Heart left ventricle (tissue), 16 donors: ENCODE results near the gene TARBP1. TPM values are rescaled to one million over a fixed set of nuclear protein-coding genes. Genes with fewer than 3 reads are reported as not detected.

Source experiments
- ATAC-seq, 4 donors: fragments of 200-7000 bp; cut with Tn5 transposase; one replicate each; pipeline ENCODE4 v1.9.1; 2020 to 2022; ENCODE audit warnings: moderate library complexity in 4 of 4, mild to moderate bottlenecking in 3 of 4, moderate number of reproducible peaks in 1 of 4
- DNase-seq, 5 donors: peaks; one replicate each; pipeline ENCODE4 v3.0.0-alpha.2; 2020
- H3K27ac ChIP-seq, 12 donors: fragments of 200-600 bp; sonication (generic) in 4 of 12; one replicate each; pipeline versions ENCODE4 v1.5.0 to v1.8.0; 2016 to 2022; ENCODE audit warnings: mild to moderate bottlenecking in 2 of 12
- H3K27me3 ChIP-seq, 9 donors: fragments of 200-600 bp; sonication (generic) in 2 of 9; one replicate each; pipeline versions ENCODE4 v1.5.1 to v1.8.0; 2016 to 2022; ENCODE audit warnings: mild to moderate bottlenecking in 3 of 9
- H3K36me3 ChIP-seq, 9 donors: fragments of 200-600 bp; sonication (generic) in 2 of 9; one replicate each; pipeline versions ENCODE4 v1.5.0 to v1.8.0; 2018 to 2022; ENCODE audit warnings: mild to moderate bottlenecking in 2 of 9
- H3K4me1 ChIP-seq, 12 donors: fragments of 200-600 bp; sonication (generic) in 4 of 12; one replicate each; pipeline versions ENCODE4 v1.5.0 to v1.8.0; 2016 to 2022; ENCODE audit warnings: mild to moderate bottlenecking in 3 of 12
- H3K4me3 ChIP-seq, 12 donors: fragments of 200-600 bp; sonication (generic) in 4 of 12; one replicate each; pipeline versions ENCODE4 v1.5.0 to v1.8.0; 2017 to 2022; ENCODE audit warnings: mild to moderate bottlenecking in 9 of 12, moderate library complexity in 4 of 12
- H3K9me3 ChIP-seq, 12 donors: fragments of 200-600 bp; sonication (generic) in 4 of 12; one replicate each; pipeline versions ENCODE4 v1.5.0 to v1.8.0; 2016 to 2022; ENCODE audit warnings: mild to moderate bottlenecking in 1 of 12
- CTCF ChIP-seq, 12 donors: fragments of 200-600 bp; sonication (generic) in 4 of 12; IDR thresholded peaks; one replicate each; pipeline versions ENCODE4 v1.5.0 to v1.8.0; 2018 to 2022; ENCODE audit warnings: antibody characterized with exemption in 12 of 12, mild to moderate bottlenecking in 5 of 12
- POLR2A ChIP-seq, 2 donors: fragments of 450-650 bp; IDR thresholded peaks; one replicate each; pipeline ENCODE4 v1.6.1; 2017; ENCODE audit warnings: antibody characterized with exemption in 2 of 2, mild to moderate bottlenecking in 2 of 2, moderate library complexity in 2 of 2
- WGBS, 4 donors: extraction: QIAGEN DNeasy Blood & Tissue Kit in 2 of 4; methylation state at CpG; one replicate each; pipeline versions ENCODE4 v1.1.5 to v1.1.7; 2013 to 2018; 5-methylcytosine and 5-hydroxymethylcytosine counted together
- intact Hi-C, 10 donors: fragments of 100-400 bp; cut with DNase I; formaldehyde crosslinking; loops; one replicate each; pipeline versions ENCODE4 v1.11.1 to v1.14.2; 2022
- polyA plus RNA-seq, 2 donors: library from polyadenylated mRNA; stranded (reverse); fragments of 200-250 nt; gene quantifications; one replicate each; pipeline ENCODE4 v1.2.3, GENCODE V29; 2013
- total RNA-seq, 9 donors: library from RNA; depleted of rRNA in 2 of 9; stranded (reverse); fragments of >200 nt in 2 of 9; fragmentation: NEBNext Ultra II Directional in 3 of 9; extraction: Animal tissue kit (Norgen Biotek cat#: 25700) in 3 of 9; gene quantifications; one replicate each; pipeline versions ENCODE4 v1.1.0 to v1.2.4, GENCODE V29; 2016 to 2023
- donor health status: ischemic (EF 13 %, LVEDD 7.1; RV severe dilation, severe dysfunction).
- donor health status: healthy with polysubstance abuse.
- donor health status: DM: no; HTN: yes; CAD: no.
- donor health status: DM: no; HTN: no; CAD: no.
- donor health status: ischemic (EF 25% LVEDD 6.9; RV normal size, moderate dysfunction).
- donor health status: ischemic (EF 25% LVEDD 5.7; RV mildly dilated, moderate dysfunction).
- donor health status: healthy.
- donor health status: DM: yes; HTN: yes; CAD: no.
- donor health status: ischemic (EF 35%, LVEDD 5.7; RV mildly dilated, moderate dysfunction).
- donor health status: nonischemic (EF 11% LVEDD 7.7; RV severe dilation, severe dysfunction).
- donor health status: DM: yes; HTN: yes; CAD: no.
- donor health status: PGD.
- donor health status: ischemic (EF 29% LVEDD 5.4; RV normal size, mild dysfunction).
- donor health status: nonischemic (EF 23%, LVEDD 6.1; RV moderate dilation, normal function).

TARBP1 gene
- total and polyA plus RNA-seq, 11 donors, result 4.8 to 18.2 (median 9.9) TPM

- WGBS, 4 donors, result 74 to 86% (median 83%) methylated on average over 11 to 12 of the region's 12 CpGs
- peaks cover 0 to 50% (median 11%) of the 10 kb centered on the region in 12 donors for H3K4me1 ChIP-seq
- DNase-seq, result no peak
- H3K27me3 ChIP-seq, result no peaks in the 10 kb centered on the region
- intact Hi-C loops, result loop anchor here in 1 of 10 donors (10.0 kb wide), 1 partner anchor 940 kb away; no protein-coding TSS in a partner anchor
- ATAC-seq, result no peak
- no peak overlapping the region for H3K4me3 ChIP-seq
- TF ChIP-seq POLR2A (IDR thresholded peaks at IDR 0.05) (no peak), CTCF (IDR thresholded peaks at IDR 0.05) (no peak)
- peaks cover 0 to 5% (median 0%) of the 10 kb centered on the region in 9 donors for H3K36me3 ChIP-seq
- no peaks in the 10 kb centered on the region for H3K9me3 ChIP-seq
- no peak overlapping the region for H3K27ac ChIP-seq
Measured at GRCh38 chr1:234475167-234475793, 3.7 kb downstream of the TARBP1 start.

GRCh38 chr1:234474375-234474774 lies 4.6 kb downstream of the TARBP1 start:
- no peak for ATAC-seq
- H3K4me1 ChIP-seq, result peaks cover 0 to 47% (median 11%) of the 10 kb centered on the region in 12 donors
- H3K9me3 ChIP-seq, result no peaks in the 10 kb centered on the region
- 50 to 74% (median 62%) methylated on average over 2 of the region's 2 CpGs for WGBS, 4 donors
- H3K27ac ChIP-seq, result no peak overlapping the region
- H3K27me3 ChIP-seq, result no peaks in the 10 kb centered on the region
- intact Hi-C loops, result loop anchor here in 1 of 10 donors (10.0 kb wide), 1 partner anchor 940 kb away; no protein-coding TSS in a partner anchor
- no peak for TF ChIP-seq CTCF (IDR thresholded peaks at IDR 0.05)
- peaks cover 0 to 14% (median 0%) of the 10 kb centered on the region in 9 donors for H3K36me3 ChIP-seq
- H3K4me3 ChIP-seq, result no peak overlapping the region
- no peak for DNase-seq

GRCh38 chr1:234473118-234473517 lies 5.9 kb downstream of the TARBP1 start:
- Histone ChIP-seq H3K27ac (no peak overlapping the region), H3K4me3 (no peak overlapping the region), H3K4me1 (peaks cover 0 to 43% (median 7%) of the 10 kb centered on the region in 12 donors), H3K36me3 (peaks cover 0 to 14% (median 0%) of the 10 kb centered on the region in 9 donors), H3K27me3 (no peaks in the 10 kb centered on the region), H3K9me3 (no peaks in the 10 kb centered on the region)
- no peak for DNase-seq
- intact Hi-C loops, result loop anchor here in 1 of 10 donors (10.0 kb wide), 1 partner anchor 942 kb away; no protein-coding TSS in a partner anchor
- 63 to 67% (median 65%) methylated on average over 3 of the region's 3 CpGs for WGBS, 4 donors
- ATAC-seq, result no peak
- TF ChIP-seq CTCF (IDR thresholded peaks at IDR 0.05) (no peak), POLR2A (IDR thresholded peaks at IDR 0.05) (no peak)

GRCh38 chr1:234469376-234469775 lies 9.6 kb downstream of the TARBP1 start:
- no peak for ATAC-seq
- Histone ChIP-seq H3K9me3 (no peaks in the 10 kb centered on the region), H3K36me3 (peaks cover 0 to 50% (median 30%) of the 10 kb centered on the region in 9 donors), H3K27ac (no peak overlapping the region), H3K27me3 (no peaks in the 10 kb centered on the region), H3K4me3 (no peak overlapping the region), H3K4me1 (peaks cover 0 to 19% (median 0%) of the 10 kb centered on the region in 12 donors)
- TF ChIP-seq POLR2A (IDR thresholded peaks at IDR 0.05), result no peak
- no peak for TF ChIP-seq CTCF (IDR thresholded peaks at IDR 0.05)
- no peak for DNase-seq
- intact Hi-C loops, result no loop called here
